Ishikawa (cell line): ENCODE data around the gene PKNOX2.

ENCODE experiments used
- CEBPB ChIP-seq: IDR thresholded peaks from 2 replicates; pipeline ENCODE4 v1.6.1; 2012
- CREB1 ChIP-seq: IDR thresholded peaks from 2 replicates; pipeline ENCODE4 v1.6.1; 2012; ENCODE audit warnings: low read depth
- EGR1 ChIP-seq: IDR thresholded peaks from 2 replicates; pipeline ENCODE4 v1.6.1; 2012
- EP300 ChIP-seq: IDR thresholded peaks from 2 replicates; pipeline ENCODE4 v1.6.1; 2012; ENCODE audit warnings: borderline replicate concordance
- FOXM1 ChIP-seq: IDR thresholded peaks from 2 replicates; pipeline ENCODE4 v1.6.1; 2012; ENCODE audit warnings: low read depth, borderline replicate concordance
- MAX ChIP-seq: IDR thresholded peaks from 2 replicates; pipeline ENCODE4 v1.6.1; 2012
- NFIC ChIP-seq: IDR thresholded peaks from 2 replicates; pipeline ENCODE4 v1.6.1; 2012
- RAD21 ChIP-seq: IDR thresholded peaks from 2 replicates; pipeline ENCODE4 v1.6.1; 2012; ENCODE audit warnings: low read depth
- REST ChIP-seq: IDR thresholded peaks from 2 replicates; pipeline ENCODE4 v1.6.1; 2012; ENCODE audit warnings: low read depth, mild to moderate bottlenecking
- TAF1 ChIP-seq: IDR thresholded peaks from 2 replicates; pipeline ENCODE4 v1.6.1; 2012; ENCODE audit warnings: low read depth, mild to moderate bottlenecking
- TCF12 ChIP-seq: IDR thresholded peaks from 2 replicates; pipeline ENCODE4 v1.6.1; 2012; ENCODE audit warnings: low read depth
- TEAD4 ChIP-seq: IDR thresholded peaks from 2 replicates; pipeline ENCODE4 v1.6.1; 2012
- USF1 ChIP-seq: IDR thresholded peaks from 2 replicates; pipeline ENCODE4 v1.6.1; 2012
- YY1 ChIP-seq: IDR thresholded peaks from 2 replicates; pipeline ENCODE4 v1.6.1; 2012; ENCODE audit warnings: low read depth
- ZBTB7A ChIP-seq: IDR thresholded peaks from 2 replicates; pipeline ENCODE4 v1.6.1; 2012; ENCODE audit warnings: low read depth

The PKNOX2 gene

GRCh38 chr11:125211191-125211947 lies 46.8 kb downstream of the PKNOX2 start:
- no peak for TF ChIP-seq USF1
- no peak for TF ChIP-seq TCF12

- TF ChIP-seq RAD21, result no peak
- TF ChIP-seq FOXM1, result no peak
- no peak for TF ChIP-seq TAF1
- no peak for TF ChIP-seq USF1
- TF ChIP-seq TEAD4, result no peak
- TF ChIP-seq MAX, result no peak
- no peak for TF ChIP-seq EGR1
- TF ChIP-seq YY1, result no peak
- no peak for TF ChIP-seq NFIC
- no peak for TF ChIP-seq TCF12
- no peak for TF ChIP-seq REST
- TF ChIP-seq ZBTB7A, result no peak
Measured at GRCh38 chr11:125211948-125212340, 47.4 kb downstream of the PKNOX2 start.

GRCh38 chr11:125214601-125215565 lies 50.3 kb downstream of the PKNOX2 start:
- no peak for TF ChIP-seq USF1
- no peak for TF ChIP-seq CREB1
- no peak for TF ChIP-seq EP300
- no peak for TF ChIP-seq NFIC
- no peak for TF ChIP-seq TAF1
- no peak for TF ChIP-seq REST
- no peak for TF ChIP-seq CEBPB
- no peak for TF ChIP-seq FOXM1
- TF ChIP-seq EGR1, result no peak
- no peak for TF ChIP-seq MAX
- no peak for TF ChIP-seq YY1
- no peak for TF ChIP-seq TCF12
- no peak for TF ChIP-seq ZBTB7A

GRCh38 chr11:125215976-125216375 lies 51.4 kb downstream of the PKNOX2 start:
- no peak for TF ChIP-seq TCF12

GRCh38 chr11:125218336-125218735 lies 53.8 kb downstream of the PKNOX2 start:
- TF ChIP-seq YY1 (no peak), EGR1 (no peak), EP300 (no peak), TAF1 (no peak), CEBPB (no peak), TCF12 (no peak)

- TF ChIP-seq USF1 (no peak), EGR1 (no peak), TEAD4 (no peak), CEBPB (no peak), FOXM1 (no peak), TCF12 (no peak), EP300 (no peak), REST (no peak), CREB1 (no peak), TAF1 (no peak), RAD21 (no peak), YY1 (no peak), ZBTB7A (no peak), MAX (no peak), NFIC (no peak)
Measured at GRCh38 chr11:125221461-125221860, 56.9 kb downstream of the PKNOX2 start.
